A673 (cell line): ENCODE measurements around the gene ITPKC.

Source experiments
- CTCF ChIP-seq: fragments of 300-800, 200-600 bp; sonication (generic); conservative IDR thresholded peaks from 2 replicates; pipeline ENCODE4 v1.5.1; 2017; ENCODE audit warnings: low read depth, mild to moderate bottlenecking, antibody characterized with exemption, low read length, moderate library complexity, mixed read lengths
- EZH2 ChIP-seq: fragments of 200-600 bp; sonication (generic); IDR thresholded peaks from 2 replicates; pipeline ENCODE4 v1.6.1; 2017; ENCODE audit warnings: borderline replicate concordance, low read depth, mild to moderate bottlenecking, mixed read lengths, antibody characterized with exemption, low read length; ENCODE audit not compliant: poor library complexity, severe bottlenecking

- TF ChIP-seq EZH2 (no peak), CTCF (no peak)
Measured at GRCh38 chr19:40690693-40691420, 26.1 kb upstream of the ITPKC start.
